WTC11 (cell line): ENCODE data around the gene BTBD9. TPM values are rescaled to one million over a fixed set of nuclear protein-coding genes. Genes with fewer than 3 reads are reported as not detected.

Experiments
- ATAC-seq: fragments of 200-7000 bp; cut with Tn5 transposase; 2 replicates; pipeline ENCODE4 v1.10.0; 2021; ENCODE audit warnings: mild to moderate bottlenecking, moderate library complexity
- CTCF ChIA-PET: fragments of 300-600 bp; sonication (Branson Sonifier 250); formaldehyde crosslinking; loops from one replicate; lab custom pipeline; 2021; ENCODE audit warnings: antibody characterized with exemption; lab: Charles Lee
- POLR2A ChIA-PET: fragments of 350-600 bp; sonication (Branson Sonifier 250); formaldehyde crosslinking; loops from one replicate; lab custom pipeline; 2021; ENCODE audit warnings: antibody characterized with exemption; lab: Charles Lee
- DNase-seq: peaks from one replicate; pipeline ENCODE4 v3.0.0; 2021; ENCODE audit warnings: low spot score
- H3K27ac Mint-ChIP-seq: 2 replicates; pipeline ENCODE4 v1.8.0; 2021; ENCODE audit warnings: mixed read lengths
- H3K27me3 Mint-ChIP-seq: 2 replicates; pipeline ENCODE4 v1.8.0; 2021; ENCODE audit warnings: low read depth, mild to moderate bottlenecking, moderate library complexity, mixed read lengths
- H3K36me3 Mint-ChIP-seq: 2 replicates; pipeline ENCODE4 v1.8.0; 2021; ENCODE audit warnings: mixed read lengths
- H3K4me1 Mint-ChIP-seq: 2 replicates; pipeline ENCODE4 v1.8.0; 2022; ENCODE audit warnings: mixed read lengths
- H3K4me3 Mint-ChIP-seq: 2 replicates; pipeline ENCODE4 v1.8.0; 2021; ENCODE audit warnings: mild to moderate bottlenecking, moderate library complexity, mixed read lengths
- H3K9me3 Mint-ChIP-seq: 2 replicates; pipeline ENCODE4 v1.8.0; 2021; ENCODE audit warnings: mixed read lengths
- ATF2 ChIP-seq: sonication (generic); formaldehyde crosslinking; IDR thresholded peaks from 2 replicates; pipeline ENCODE4 v1.8.1; 2022; ENCODE audit warnings: low read depth, missing genetic modification reagents, borderline replicate concordance
- ERG ChIP-seq: fragments of 250-450 bp; sonication (Bioruptor Pico); IDR thresholded peaks from 2 replicates; pipeline ENCODE4 v1.8.0; 2021; ENCODE audit warnings: mild to moderate bottlenecking
- GRHL2 ChIP-seq: fragments of 250-450 bp; sonication (Bioruptor Pico); IDR thresholded peaks from 2 replicates; pipeline ENCODE4 v1.8.0; 2022; ENCODE audit warnings: mild to moderate bottlenecking, moderate library complexity; ENCODE audit not compliant: insufficient replicate concordance, severe bottlenecking
- HMGXB4 ChIP-seq: sonication (generic); formaldehyde crosslinking; IDR thresholded peaks from 2 replicates; pipeline ENCODE4 v1.8.1; 2023; ENCODE audit warnings: mild to moderate bottlenecking, moderate library complexity, missing genetic modification reagents
- JAZF1 ChIP-seq: fragments of 250-450 bp; sonication (Bioruptor Pico); IDR thresholded peaks from 2 replicates; pipeline ENCODE4 v1.9.0; 2021; ENCODE audit warnings: moderate library complexity, mild to moderate bottlenecking, inconsistent platforms
- SMAD4 ChIP-seq: sonication (generic); formaldehyde crosslinking; IDR thresholded peaks from 2 replicates; pipeline ENCODE4 v1.8.0; 2022; ENCODE audit warnings: mild to moderate bottlenecking, missing genetic modification reagents
- ZNF219 ChIP-seq: sonication (generic); formaldehyde crosslinking; IDR thresholded peaks from 2 replicates; pipeline ENCODE4 v1.8.0; 2023; ENCODE audit warnings: missing genetic modification reagents, mild to moderate bottlenecking, borderline replicate concordance
- ZNF317 ChIP-seq: sonication (generic); formaldehyde crosslinking; IDR thresholded peaks from 2 replicates; pipeline ENCODE4 v1.8.1; 2023; ENCODE audit warnings: low read depth, mild to moderate bottlenecking, moderate library complexity, missing genetic modification reagents, borderline replicate concordance
- ZNF416 ChIP-seq: fragments of 250-450 bp; sonication (Bioruptor Pico); IDR thresholded peaks from 2 replicates; pipeline ENCODE4 v1.9.0; 2021; ENCODE audit warnings: mild to moderate bottlenecking, inconsistent platforms
- ZSCAN18 ChIP-seq: fragments of 250-450 bp; sonication (Bioruptor Pico); IDR thresholded peaks from 2 replicates; pipeline ENCODE4 v2.1.2; 2022; ENCODE audit warnings: mild to moderate bottlenecking, moderate library complexity
- total RNA-seq: library from RNA; stranded (reverse); gene quantifications from 3 replicates; pipeline ENCODE4 v1.2.3, GENCODE V29; 2021
- TF ChIP-seq, protein P1 (sequence below): sonication (generic); formaldehyde crosslinking; IDR thresholded peaks from 2 replicates; pipeline ENCODE4 v1.8.0; 2023; ENCODE audit warnings: missing genetic modification reagents, mild to moderate bottlenecking, borderline replicate concordance

BTBD9 gene
- total RNA-seq, 1 experiment from 2014 or later = 4.2 TPM

GRCh38 chr6:38136547-38136946 lies 503.2 kb downstream of the BTBD9 start:
- no peak for ATAC-seq
- no peak for TF ChIP-seq ATF2 (CRISPR knock-in tag)
- no peak for TF ChIP-seq ZSCAN18 (CRISPR knock-in tag)
- no peak for TF ChIP-seq JAZF1 (CRISPR knock-in tag)
- TF ChIP-seq, protein P1, sequence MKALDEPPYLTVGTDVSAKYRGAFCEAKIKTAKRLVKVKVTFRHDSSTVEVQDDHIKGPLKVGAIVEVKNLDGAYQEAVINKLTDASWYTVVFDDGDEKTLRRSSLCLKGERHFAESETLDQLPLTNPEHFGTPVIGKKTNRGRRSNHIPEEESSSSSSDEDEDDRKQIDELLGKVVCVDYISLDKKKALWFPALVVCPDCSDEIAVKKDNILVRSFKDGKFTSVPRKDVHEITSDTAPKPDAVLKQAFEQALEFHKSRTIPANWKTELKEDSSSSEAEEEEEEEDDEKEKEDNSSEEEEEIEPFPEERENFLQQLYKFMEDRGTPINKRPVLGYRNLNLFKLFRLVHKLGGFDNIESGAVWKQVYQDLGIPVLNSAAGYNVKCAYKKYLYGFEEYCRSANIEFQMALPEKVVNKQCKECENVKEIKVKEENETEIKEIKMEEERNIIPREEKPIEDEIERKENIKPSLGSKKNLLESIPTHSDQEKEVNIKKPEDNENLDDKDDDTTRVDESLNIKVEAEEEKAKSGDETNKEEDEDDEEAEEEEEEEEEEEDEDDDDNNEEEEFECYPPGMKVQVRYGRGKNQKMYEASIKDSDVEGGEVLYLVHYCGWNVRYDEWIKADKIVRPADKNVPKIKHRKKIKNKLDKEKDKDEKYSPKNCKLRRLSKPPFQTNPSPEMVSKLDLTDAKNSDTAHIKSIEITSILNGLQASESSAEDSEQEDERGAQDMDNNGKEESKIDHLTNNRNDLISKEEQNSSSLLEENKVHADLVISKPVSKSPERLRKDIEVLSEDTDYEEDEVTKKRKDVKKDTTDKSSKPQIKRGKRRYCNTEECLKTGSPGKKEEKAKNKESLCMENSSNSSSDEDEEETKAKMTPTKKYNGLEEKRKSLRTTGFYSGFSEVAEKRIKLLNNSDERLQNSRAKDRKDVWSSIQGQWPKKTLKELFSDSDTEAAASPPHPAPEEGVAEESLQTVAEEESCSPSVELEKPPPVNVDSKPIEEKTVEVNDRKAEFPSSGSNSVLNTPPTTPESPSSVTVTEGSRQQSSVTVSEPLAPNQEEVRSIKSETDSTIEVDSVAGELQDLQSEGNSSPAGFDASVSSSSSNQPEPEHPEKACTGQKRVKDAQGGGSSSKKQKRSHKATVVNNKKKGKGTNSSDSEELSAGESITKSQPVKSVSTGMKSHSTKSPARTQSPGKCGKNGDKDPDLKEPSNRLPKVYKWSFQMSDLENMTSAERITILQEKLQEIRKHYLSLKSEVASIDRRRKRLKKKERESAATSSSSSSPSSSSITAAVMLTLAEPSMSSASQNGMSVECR (CRISPR knock-in tag) = no peak
- TF ChIP-seq GRHL2 (CRISPR knock-in tag) = no peak
- TF ChIP-seq, all 79 proteins: peak for 0
- Mint-ChIP-seq H3K4me3 (no peak overlapping the region), H3K27ac (peak overlapping the region; percentile 91), H3K36me3 (no peaks in the 10 kb centered on the region), H3K9me3 (no peaks in the 10 kb centered on the region), H3K27me3 (no peaks in the 10 kb centered on the region), H3K4me1 (peaks cover 51% of the 10 kb centered on the region)
- POLR2A ChIA-PET = no interaction called here
- DNase-seq = no peak
- CTCF ChIA-PET = interaction anchor here (0.8 kb wide), 1 partner anchor 32 kb away, joined by 3 read pairs; no protein-coding TSS in a partner anchor

- Mint-ChIP-seq H3K36me3 (0 out of 2 replicates have a peak, but pooled peaks cover 8% of the 10 kb centered on the region), H3K4me3 (no peak overlapping the region), H3K27me3 (no peaks in the 10 kb centered on the region), H3K27ac (no peak overlapping the region), H3K4me1 (peaks cover 42% of the 10 kb centered on the region), H3K9me3 (peaks cover 11% of the 10 kb centered on the region)
- no peak for DNase-seq
- no peak for ATAC-seq
- ChIA-PET CTCF (no interaction called here), POLR2A (interaction anchor here (1.2 kb wide), 1 partner anchor 42 kb away, joined by 3 read pairs; no protein-coding TSS in a partner anchor)
- no peak for TF ChIP-seq SMAD4 (CRISPR knock-in tag)
- no peak for TF ChIP-seq ERG
These were observed 505.0 kb downstream of the BTBD9 start for GRCh38 chr6:38134704-38135088.

GRCh38 chr6:38133932-38134703 lies 505.6 kb downstream of the BTBD9 start:
- DNase-seq (no peak), ATAC-seq (no peak)
- ChIA-PET CTCF (no interaction called here), POLR2A (interaction anchor here (1.2 kb wide), 1 partner anchor 43 kb away, joined by 3 read pairs; no protein-coding TSS in a partner anchor)
- no peak for TF ChIP-seq HMGXB4 (CRISPR knock-in tag)
- no peak for TF ChIP-seq ZNF219 (CRISPR knock-in tag)
- no peak for TF ChIP-seq ZNF416 (CRISPR knock-in tag)
- no peak for TF ChIP-seq JAZF1 (CRISPR knock-in tag)
- TF ChIP-seq ZNF317 (CRISPR knock-in tag) = no peak
- Mint-ChIP-seq H3K27ac (peak overlapping the region; percentile 18; the same call in 1 of the 2 replicates), H3K27me3 (no peaks in the 10 kb centered on the region), H3K4me1 (peaks cover 42% of the 10 kb centered on the region), H3K36me3 (0 out of 2 replicates have a peak, but pooled peaks cover 10% of the 10 kb centered on the region), H3K9me3 (peaks cover 17% of the 10 kb centered on the region), H3K4me3 (no peak overlapping the region)
